GM19438 (cell line): ENCODE data around the gene RBM19.

Source experiments
- ATAC-seq: cut with Tn5 transposase; IDR thresholded peaks from one replicate; pipeline ENCODE4 v1.9.1; 2021; ENCODE audit warnings: low read depth; ENCODE audit not compliant: unreplicated experiment

RBM19 gene

DNA sequence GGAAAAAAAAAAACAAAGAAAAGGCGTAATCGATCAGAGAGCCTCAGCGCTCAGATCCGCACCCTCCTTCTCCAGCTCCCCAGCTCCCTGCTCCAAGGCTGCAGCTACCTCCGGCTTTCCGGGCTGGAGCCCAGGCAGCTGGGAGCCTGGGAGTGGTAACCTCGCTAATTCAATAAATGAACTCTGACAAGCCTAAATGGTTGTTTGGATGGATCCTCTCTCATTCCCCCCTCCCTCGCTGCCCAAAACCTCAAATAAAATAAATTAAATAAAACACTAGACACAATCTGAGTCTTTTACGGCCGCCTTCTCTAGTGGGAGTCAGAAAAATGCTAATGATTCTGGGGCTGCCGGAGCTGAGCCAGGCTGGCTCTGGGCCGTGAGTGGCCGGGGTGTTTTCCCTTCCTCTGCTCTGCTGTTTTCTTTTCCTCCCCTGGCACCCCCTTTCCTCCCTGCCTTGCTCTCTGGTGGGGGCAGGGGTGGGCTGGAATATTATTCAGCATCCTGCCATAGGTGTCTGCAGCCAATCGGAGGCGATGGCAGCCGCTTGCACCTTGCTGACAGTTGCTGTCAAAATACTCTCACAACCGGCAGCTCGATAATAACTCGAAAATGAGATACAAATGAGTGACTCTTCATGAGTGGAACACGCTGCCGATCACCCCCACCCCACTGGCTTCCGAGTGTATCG lies 76.1 kb downstream of the RBM19 start:
- no peak for ATAC-seq

DNA sequence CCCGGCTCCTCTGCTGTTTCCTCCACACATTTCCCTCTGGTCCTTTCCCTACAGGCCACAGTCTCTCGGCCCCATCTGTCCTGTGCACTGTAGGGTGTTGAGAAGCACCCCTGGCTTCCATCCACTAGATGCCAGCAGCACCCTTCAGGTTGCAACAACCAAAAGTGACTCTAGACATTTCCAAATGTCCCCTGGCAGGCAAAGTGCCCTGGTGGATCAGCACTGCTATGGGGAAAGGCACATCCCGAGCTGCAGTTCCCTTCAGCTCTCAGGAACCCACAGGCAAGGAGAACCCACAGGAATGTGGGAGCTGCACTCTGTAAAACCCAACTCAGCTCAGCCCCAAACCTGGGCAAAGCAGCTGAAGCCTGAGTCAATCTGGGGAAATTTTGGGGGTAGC lies 77.0 kb downstream of the RBM19 start:
- no peak for ATAC-seq

DNA sequence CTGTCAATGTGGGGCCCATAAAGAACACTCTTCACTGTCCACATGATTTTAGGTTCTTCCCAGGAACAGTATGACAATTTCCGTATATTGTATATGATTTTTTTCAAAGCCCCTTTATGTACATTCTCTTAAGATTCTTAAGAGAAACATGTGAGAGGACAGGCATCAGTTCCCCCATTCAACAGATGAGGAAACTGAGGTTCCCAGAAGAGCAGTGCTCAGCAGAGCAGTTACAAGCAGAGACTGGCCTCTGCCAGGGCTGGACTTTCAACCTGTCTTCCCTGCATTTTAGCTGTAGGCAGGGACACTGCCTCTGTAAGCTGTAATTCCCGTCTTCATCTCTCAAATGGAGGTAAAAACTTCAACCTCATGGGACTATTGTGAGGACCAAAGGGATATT lies 77.7 kb downstream of the RBM19 start:
- no peak for ATAC-seq

DNA sequence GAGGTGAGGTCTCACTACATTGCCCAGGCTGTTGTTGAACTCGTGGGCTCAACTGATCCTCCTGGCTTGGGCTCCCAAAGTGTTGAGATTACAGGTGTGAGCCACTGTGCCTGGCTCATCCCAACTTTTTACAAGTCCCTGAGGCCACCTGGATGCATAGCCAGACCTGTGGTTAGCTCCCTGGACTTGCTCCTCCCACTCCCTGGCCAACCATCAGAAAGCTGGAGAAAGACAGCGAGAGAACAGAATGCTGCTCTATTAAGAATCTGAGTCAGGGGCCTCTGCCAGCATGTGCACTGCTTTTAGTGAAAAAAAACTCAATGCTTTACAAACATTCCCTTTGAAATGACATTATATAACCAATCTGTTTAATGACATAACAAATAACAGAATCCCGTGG lies 78.2 kb downstream of the RBM19 start:
- ATAC-seq = no peak

DNA sequence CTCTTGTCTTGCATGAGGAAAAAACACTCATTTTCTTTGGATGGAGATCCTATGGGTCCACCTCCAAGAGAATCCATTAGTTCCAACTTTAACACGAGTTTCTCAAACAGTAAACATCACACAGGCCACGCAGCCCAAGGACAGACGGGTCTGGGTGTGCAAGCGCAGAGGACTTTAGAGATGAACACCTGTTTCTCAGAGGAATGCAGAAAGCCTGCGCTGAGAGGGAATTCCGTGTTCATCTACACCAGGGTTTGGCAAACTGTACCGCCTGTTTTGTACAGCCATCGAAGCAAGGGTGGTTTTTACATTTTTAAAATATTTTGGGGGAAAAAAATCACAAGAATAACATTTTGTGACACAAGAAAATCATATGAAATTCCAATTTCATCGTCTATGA lies 79.4 kb downstream of the RBM19 start:
- no peak for ATAC-seq

DNA sequence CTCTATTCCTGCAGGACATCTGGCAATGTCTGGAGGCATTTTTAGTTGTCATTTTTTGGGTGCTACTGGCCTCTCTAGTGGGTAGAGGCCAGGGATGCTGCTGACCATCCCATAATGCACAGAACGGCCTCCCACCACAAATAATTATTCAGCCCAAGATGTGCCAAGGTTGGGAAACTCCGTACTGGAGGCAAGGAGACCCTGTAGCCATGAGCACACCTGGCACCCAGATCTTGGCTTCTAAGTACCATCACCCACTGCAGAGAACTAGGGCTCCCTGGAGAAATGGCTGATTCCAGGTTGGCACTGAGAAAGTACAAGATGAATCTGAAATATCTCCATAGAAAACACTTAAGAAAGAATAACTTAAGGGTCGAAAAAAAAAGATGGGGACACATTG lies 81.7 kb downstream of the RBM19 start:
- ATAC-seq = no peak

DNA sequence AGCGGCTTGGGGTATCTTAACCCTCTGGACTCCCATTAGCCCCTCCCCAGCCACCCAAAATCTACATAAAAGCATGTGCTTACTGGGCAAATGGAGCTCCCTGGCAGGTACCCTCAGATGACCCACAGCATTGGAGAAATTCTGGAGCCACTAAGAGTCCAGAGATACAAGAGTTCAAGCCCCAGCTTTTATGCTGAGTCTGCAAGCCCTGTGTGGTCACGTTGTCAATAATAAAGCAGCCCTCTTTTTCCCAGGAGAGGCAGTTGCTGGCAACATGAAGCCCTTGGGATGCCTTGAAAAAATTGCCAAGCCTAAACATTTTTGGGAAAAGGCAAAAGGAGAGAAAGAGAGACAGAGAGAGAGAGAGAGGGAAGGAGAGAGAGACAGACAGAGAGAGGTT lies 83.4 kb downstream of the RBM19 start:
- ATAC-seq = no peak

DNA sequence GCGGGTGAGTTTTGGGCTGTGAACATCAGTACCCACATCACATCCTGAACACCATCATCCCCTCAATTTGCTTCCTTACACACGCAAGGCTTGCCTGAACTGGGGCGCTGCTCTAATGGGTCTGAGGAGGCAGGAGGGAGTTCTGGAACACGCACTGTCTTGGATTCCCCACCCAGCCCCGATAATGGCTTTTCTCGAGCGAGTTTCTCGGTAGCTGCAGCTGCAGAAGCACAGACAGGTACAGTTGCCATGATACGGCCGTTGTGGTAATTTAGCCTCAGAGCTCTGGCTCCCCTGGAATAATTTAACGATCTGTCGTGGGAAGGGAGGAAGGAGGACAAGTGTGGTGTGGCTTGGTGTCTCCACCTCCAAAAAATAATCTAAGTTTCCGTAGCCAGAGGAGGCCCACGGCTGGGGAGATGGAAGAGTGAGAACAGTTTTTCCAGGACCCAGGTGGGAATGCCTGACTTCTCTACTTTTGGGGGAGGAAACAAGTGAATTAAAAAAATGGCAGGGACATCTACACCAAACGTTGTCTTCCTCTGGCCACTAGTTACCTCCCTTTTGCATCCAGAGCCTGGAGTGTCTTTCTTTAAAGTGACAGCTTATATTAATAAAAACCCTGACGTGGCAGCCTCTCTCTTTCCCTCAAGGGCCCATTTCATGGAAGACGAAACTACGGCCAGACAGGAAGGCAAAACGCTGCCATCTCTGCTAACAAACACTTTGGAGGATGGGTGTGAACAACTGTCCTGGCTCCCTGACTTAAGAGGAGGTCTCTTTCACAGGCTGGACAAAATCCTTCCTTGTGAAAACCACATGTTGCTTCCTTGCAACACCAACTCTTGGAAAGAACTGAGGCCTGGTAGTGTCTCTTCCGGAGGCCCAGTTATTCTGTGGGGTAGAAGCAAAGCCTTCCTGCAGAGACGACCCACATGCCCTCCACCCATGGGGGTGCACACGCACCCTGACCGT lies 84.8 kb downstream of the RBM19 start:
- no peak for ATAC-seq

DNA sequence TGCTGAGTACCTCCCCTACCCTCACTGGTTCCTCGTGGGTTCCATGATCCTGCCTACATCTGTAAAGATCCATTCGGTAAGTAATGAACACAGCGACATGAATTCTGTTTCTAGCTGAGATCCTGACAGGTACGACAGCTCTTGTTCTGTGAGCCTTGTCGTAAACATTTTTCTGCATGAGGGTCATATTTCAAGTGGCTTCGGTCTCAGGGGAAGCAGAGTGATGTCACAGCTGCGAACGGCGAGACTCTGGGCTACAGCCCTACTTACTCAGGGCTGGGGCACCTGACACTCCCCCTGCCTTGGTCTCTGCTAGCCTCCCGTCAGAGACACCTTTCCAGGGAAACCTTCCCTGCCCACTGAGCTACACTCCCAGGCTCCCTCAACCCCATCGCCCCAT lies 85.8 kb downstream of the RBM19 start:
- ATAC-seq = no peak

DNA sequence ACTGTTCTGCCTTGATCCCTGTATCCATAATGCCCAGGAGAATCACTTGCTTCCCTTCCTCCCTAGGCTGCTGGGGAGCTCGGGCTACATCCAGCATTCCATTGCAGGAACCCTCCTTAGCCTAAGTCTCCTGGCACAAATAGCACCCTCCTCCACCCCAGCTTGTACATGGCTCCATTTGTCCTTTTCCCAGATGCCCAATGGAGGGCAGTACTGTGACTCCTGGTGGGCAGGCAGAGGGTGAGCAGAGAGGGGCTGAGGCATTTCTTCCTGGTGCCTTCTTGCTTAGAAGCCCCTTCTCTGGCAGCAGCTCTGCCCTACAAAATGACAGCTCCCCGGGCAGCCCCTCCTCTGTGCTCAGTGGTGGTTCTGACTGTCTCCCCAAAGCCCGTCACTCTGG lies 86.5 kb downstream of the RBM19 start:
- ATAC-seq = no peak

DNA sequence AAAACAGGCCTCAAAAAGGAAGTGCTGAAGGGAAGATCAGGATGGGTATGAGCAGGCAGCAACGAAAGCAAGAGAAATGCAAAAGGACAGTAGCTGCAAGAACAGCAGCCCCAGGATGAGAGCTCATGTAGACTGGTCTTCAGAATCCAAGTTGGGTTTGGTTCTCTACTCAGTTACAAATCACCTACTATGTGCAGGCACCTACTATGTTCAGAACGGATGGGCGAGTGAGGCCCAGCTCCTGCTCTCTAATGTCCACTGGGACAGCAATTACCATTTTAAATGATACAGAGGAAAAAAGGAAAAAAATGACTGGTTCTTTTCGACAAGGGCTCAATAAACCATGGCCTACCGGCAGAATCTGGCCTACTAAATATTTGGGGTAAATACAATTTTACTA lies 88.5 kb downstream of the RBM19 start:
- ATAC-seq = no peak

DNA sequence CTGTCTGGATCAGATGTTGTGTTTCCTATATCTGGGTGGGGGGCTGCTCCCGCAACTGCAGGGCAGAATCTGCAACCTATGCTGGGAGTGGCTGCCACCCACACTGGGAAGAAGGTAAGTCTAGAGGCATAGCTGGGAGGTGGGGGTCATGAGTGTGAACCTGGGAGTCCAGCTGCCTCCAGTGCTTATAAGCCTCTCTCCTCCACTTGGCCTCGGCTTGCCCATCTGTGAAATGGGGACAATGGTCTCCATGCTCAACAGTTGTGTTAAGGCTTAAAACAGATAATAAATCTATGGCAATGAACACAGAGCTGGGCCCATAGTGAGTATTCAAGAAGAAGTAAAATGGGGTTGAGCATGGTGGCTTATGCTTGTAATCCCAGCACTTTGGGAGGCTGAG lies 90.0 kb downstream of the RBM19 start:
- no peak for ATAC-seq

DNA sequence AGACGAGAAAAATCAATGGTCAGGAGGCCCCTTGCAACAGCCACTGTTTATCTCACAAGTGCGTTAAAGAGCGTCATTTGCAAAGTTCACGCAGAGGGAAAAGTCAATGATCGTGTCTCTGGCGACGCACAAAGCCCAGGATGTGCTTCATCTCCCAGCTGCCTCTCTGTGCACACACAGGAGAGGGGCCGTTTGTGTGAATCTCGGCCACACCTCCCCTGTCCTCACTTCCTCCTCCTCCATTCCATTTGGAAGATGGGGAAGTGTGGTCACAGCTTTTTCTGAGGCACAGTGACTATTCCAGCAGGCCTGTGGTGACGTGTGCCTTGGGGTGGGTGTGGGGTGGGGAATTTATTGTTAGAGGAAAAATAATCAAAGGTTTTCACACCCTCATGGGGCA lies 90.4 kb downstream of the RBM19 start:
- ATAC-seq = no peak

DNA sequence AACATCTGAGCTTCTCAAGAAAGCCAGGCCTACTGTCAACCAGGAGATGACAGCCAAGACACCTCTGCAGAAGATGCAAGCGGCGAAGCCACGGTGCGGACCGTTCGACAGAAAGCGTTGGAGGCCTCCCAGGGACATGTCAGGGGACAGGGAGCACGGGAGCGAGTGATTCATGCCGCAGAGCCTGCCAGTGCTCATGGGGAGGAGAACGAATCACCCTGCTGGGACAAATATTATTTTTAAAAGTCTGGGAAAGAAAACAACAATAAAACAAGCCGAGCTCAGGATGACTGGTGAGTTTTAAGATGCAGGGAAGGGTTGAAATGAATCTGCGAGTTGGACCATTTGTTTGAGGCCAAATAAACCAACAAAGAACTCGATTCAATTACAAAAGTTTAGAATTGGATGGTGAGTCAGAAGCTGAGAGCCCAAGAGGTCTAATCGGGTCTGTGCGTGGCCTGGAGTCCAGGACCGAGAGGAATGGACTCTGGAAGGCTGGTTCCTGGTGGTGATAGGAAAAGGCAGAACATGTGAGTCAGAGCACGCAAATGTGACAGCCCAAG lies 91.0 kb downstream of the RBM19 start:
- ATAC-seq = no peak

DNA sequence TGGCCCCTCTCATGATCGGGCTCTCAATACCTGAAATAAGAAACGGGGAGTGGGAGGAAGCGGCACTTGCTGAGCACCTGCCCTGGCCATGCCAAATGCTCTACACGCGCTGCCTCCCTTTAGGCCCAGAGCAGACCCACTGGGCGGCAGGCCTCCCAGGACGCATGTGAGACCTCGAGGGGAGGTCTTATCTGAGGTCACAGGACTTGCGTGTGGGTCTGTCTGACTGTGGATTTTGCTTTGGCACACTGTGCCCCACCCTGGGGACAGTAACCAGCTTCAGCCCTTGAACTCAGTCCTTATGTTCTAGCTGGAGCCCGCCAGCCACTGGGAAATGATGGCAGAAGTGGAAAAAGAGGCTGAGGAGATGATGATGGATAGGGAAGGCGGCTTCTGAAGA lies 91.8 kb downstream of the RBM19 start:
- ATAC-seq = no peak

DNA sequence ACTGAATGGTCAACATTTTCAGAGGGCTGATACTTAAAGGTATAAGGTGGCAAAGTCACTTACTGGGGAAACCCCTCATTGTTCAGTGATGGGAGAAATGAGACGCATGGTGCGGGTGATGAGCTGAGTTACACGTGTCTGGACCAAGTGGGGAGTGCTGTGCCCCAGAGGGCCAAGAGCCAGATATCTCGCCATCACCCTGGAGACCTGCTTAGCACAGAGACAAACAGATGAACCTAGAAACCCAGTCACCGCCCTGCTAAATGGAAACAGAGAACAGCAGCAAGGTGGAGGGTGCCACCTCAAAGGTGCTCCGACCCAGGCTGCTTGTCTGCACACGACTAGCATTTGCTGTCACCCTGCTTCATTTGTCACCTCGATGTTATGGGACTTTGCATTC lies 92.4 kb downstream of the RBM19 start:
- ATAC-seq = no peak

DNA sequence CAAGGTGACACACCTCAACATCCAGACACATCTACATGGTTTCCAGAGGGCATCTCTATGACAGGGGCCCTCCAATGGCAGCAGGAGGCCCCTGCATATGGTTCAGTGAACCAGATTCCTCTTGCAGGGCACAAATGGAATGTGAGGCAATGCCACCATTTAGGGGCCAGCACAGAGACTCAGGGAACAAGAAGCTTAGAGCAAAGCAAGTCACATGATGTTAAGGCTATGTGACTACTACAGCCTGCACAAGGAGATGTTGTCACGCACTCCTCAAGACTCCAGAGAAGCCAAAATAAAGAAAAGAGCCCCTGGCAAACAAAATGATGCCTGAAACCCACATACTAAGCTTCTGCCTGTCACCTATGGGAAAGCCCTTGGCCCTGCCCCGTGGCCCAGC lies 95.2 kb downstream of the RBM19 start:
- ATAC-seq = no peak

DNA sequence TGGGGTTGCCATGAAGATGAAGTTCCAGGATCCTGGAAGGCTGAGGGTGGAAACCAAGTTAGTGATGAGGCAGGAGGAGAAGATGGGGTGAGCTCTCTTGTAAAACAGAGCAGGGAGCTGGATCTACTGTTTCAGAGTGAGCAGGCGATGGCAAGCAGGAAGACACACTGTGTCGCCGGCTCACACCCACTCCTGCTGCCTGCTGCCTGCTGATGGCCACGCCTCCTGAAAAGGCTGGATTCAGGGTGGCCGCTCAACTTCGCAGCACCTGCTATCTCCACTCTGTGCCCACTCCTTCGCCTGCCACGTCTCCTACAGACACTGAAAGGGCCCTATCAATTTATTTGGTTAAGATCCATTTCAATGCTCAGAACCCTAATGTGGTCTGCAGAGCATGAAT lies 96.1 kb downstream of the RBM19 start:
- no peak for ATAC-seq

DNA sequence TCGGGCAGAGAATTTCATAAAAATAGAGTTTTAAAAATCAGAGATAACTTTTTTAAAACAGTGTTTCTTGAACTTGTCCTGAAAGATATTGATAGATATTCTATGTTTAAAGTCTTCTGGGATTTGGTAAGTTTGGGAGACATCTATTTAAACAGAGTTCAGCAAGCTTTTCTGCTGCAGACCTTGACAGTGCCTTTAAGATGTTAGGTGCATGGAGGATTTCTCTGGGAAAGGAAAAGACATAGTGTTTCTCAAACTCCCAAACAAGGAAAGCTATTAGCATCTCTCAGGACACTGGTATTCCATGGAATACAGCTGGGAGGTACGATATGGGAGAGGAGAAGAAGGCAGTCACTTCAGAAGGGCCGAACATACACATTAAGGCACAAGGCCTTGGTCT lies 97.8 kb downstream of the RBM19 start:
- no peak for ATAC-seq

DNA sequence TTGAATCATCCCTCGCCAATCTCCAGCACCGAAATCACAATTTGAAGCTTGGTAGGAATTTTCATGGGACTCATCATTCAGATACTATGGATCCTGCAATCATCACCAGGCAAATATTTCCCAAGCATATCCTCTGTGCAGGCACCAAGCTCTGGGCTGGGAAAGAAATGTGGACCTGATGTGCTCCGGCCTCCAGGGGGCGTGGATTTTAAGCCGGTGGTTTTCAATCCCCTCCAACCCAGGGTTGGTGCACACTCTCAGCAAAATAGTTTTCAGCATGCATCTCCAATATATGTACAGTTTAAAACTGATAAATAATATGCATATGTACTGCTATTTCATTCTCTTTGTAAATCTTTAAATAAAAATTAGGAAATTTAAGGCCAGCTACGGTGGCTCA lies 98.9 kb downstream of the RBM19 start:
- no peak for ATAC-seq

DNA sequence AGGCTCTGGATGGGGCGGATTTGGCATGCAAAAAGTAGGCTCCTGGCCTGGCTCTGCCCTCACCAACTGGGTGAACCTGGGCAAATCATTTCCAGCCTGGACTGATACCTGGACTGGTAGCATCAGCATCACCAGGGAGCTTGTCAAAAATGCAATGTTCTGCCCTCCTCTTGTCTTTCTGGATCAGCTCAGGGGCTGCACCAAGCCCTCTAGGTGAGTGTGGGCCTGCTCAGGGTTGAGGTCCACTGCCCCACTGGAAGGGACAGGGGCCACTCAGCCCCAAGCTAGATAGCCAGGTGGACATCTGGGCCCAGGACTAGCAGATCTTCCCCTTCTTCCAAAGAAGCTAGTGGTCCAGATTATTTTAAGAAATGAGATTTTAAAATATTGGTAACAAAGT lies 99.6 kb downstream of the RBM19 start:
- no peak for ATAC-seq

DNA sequence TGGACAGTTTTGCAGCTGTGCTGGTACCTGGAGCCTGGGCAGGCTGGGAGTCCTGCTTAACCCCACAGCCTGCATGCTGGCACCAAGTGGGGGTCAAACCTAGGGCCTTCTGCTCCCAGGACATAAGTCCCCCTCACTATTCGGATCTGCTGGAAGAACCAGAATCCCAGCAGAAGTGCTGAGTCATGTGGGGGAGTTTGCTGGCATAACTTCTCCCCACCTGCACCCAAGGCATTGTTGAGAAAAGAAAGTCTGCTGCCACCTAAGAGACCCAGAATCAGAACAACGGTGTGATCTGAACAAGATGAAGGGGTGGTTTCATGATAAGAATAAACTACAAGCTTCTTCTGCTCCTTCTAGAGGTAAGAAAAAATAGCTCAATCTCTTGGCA lies 102.7 kb downstream of the RBM19 start:
- ATAC-seq = no peak
